Motor neuron (in vitro differentiated cells): ENCODE data around the gene MAGEA8. TPM values are rescaled to one million over a fixed set of nuclear protein-coding genes. Genes with fewer than 3 reads are reported as not detected.

Source experiments
- total RNA-seq, 8 experiments: library from RNA; unstranded; fragments of 300-600 nt; gene quantifications; 2 replicates each; pipeline versions ENCODE4 v1.2.3 to v1.2.4, GENCODE V29; 2022

MAGEA8 gene
- total RNA-seq, 8 experiments from 2014 or later, result 0.17 to 0.33 (median 0.24) TPM; not detected in 5

Other genes with a start within 250 kb of the MAGEA8 start
- 10 to 100 TPM in 7 of 8 experiments, 1 to 10 TPM in 1; 8.6 to 24.2 (median 15.6) TPM for gene TMEM185A, start 249.4 kb upstream of the MAGEA8 start, total RNA-seq
- 1 to 10 TPM in 2 of 8 experiments, under 1 TPM in 5, not detected in 1; 0.13 to 3.0 (median 0.23) TPM for gene MAGEA11, start 169.1 kb upstream of the MAGEA8 start, total RNA-seq
- under 1 TPM in 7 of 8 experiments, not detected in 1; 0.49 to 0.87 (median 0.60) TPM for gene HSFX1, start 107.1 kb upstream of the MAGEA8 start, total RNA-seq
- not detected for gene MAGEA9, start 99.3 kb upstream of the MAGEA8 start, total RNA-seq
- gene HSFX4, start 48.4 kb downstream of the MAGEA8 start, total RNA-seq, result under 1 TPM; 0.22 to 0.70 (median 0.43) TPM
- 10 to 100 TPM; 25.1 to 37.1 (median 31.6) TPM for gene EOLA2, start 57.3 kb downstream of the MAGEA8 start, total RNA-seq